Activated T-cell treated with anti-CD3 and anti-CD28 coated beads, Interleukin-2, amount 50 U/mL, for 72 hours (primary cell): ENCODE measurements around the gene COL18A1. TPM values are rescaled to one million over a fixed set of nuclear protein-coding genes. Genes with fewer than 3 reads are reported as not detected.
"Not testable (repeated sequence)": the region's sequence is repeated elsewhere in the genome, so short reads cannot be mapped to it uniquely, and the experiment has no call there.

Experiments
- ATAC-seq, 2 donors: fragments of 150-1000 bp; cut with Tn5 transposase; replicated peaks in 1 of 2; 2 replicates each; pipeline ENCODE4 v1.10.0; 2021; ENCODE audit warnings: moderate library complexity in 2 of 2, mild to moderate bottlenecking in 1 of 2
- DNase-seq, 2 donors: peaks; one replicate each; pipeline ENCODE4 v3.0.0; 2021 to 2022; ENCODE audit warnings: mixed read lengths in 1 of 2
- H3K27ac Mint-ChIP-seq: one replicate; pipeline ENCODE4 v1.8.0; 2022; ENCODE audit warnings: mild to moderate bottlenecking, moderate library complexity, mixed read lengths
- H3K27me3 Mint-ChIP-seq: one replicate; pipeline ENCODE4 v1.8.0; 2022; ENCODE audit warnings: low read depth, mixed read lengths
- H3K36me3 Mint-ChIP-seq, 2 donors: one replicate each; pipeline ENCODE4 v1.8.0; 2022; ENCODE audit warnings: mixed read lengths in 2 of 2, mild to moderate bottlenecking in 1 of 2; ENCODE audit not compliant: insufficient read depth in 2 of 2
- H3K4me1 Mint-ChIP-seq: one replicate; pipeline ENCODE4 v1.8.0; 2022; ENCODE audit warnings: low read depth, mixed read lengths
- H3K4me3 Mint-ChIP-seq, 2 donors: one replicate each; pipeline ENCODE4 v1.8.0; 2022; ENCODE audit warnings: mild to moderate bottlenecking in 2 of 2, mixed read lengths in 2 of 2, moderate library complexity in 2 of 2
- H3K9me3 Mint-ChIP-seq, 2 donors: one replicate each; pipeline ENCODE4 v1.8.0; 2022; ENCODE audit warnings: mixed read lengths in 2 of 2
- total RNA-seq, 2 donors: library from RNA; stranded (reverse); gene quantifications; one replicate each; pipeline ENCODE4 v1.2.3, GENCODE V29; 2022

COL18A1 gene
- total RNA-seq, 2 donors from 2014 or later, result 4.9 to 7.5 TPM

DNA sequence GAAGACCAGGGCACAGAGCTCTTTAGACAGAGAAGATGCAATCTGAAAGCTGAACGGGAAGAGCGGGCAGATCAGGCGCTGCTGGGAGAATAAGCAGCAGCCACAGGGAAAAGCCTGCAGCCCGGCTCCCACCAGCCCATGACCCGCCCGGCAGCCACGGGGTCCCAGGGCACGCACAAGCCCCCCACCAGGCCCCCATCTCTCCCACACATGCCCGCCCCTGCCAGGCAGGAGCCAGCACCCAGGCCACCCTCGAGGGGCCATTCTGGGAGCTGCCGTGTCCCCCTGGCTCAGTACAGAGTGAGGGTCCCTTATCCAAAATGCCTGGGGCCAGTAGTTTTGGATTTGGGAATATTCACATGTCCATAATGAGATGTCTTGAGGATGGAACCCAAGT, 120.9 kb downstream of the COL18A1 start:
- Mint-ChIP-seq H3K4me1 (no peaks in the 10 kb centered on the region), H3K36me3 (peaks cover 13 to 32% of the 10 kb centered on the region in 2 donors), H3K27me3 (no peaks in the 10 kb centered on the region), H3K4me3 (no peak overlapping the region), H3K27ac (no peak overlapping the region), H3K9me3 (peaks cover under 1 to 9% of the 10 kb centered on the region in 2 donors)
- ATAC-seq (no peak), DNase-seq (no peak)

DNA sequence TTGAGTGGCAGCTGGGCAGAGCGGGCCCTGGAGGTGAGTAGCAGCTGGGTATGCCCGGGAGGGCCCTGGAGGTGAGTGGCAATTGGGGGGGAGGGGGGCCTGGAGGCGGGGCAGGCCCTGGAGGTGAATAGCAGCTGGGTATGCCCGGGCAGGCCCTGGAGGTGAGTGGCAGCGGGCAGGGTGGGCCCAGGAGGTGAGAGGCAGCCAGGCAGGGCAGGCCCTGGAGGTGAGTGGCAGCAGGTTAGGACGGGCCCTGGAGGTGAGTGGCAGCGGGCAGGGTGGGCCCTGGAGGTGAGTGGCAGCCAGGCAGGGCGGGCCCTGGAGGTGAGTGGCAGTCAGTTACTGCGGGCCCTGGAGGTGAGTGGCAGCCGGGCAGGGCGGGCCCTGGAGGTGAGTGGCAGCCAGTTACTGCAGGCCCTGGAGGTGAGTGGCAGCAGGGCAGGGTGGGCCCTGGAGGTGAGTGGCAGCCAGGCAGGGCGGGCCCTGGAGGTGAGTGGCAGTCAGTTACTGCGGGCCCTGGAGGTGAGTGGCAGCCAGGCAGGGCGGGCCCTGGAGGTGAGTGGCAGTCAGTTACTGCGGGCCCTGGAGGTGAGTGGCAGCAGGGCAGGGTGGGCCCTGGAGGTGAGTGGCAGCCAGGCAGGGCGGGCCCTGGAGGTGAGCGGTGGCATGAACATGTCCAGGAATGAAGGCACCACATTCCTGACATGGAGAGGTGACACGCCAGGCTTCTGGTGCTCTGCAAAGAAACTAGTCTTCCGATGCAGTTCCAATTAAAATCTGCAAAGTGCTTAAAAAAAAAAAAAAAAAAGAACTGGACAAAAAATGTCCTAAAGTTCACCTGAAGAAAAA, 122.4 kb downstream of the COL18A1 start:
- H3K27ac Mint-ChIP-seq, result not testable (repeated sequence)

DNA sequence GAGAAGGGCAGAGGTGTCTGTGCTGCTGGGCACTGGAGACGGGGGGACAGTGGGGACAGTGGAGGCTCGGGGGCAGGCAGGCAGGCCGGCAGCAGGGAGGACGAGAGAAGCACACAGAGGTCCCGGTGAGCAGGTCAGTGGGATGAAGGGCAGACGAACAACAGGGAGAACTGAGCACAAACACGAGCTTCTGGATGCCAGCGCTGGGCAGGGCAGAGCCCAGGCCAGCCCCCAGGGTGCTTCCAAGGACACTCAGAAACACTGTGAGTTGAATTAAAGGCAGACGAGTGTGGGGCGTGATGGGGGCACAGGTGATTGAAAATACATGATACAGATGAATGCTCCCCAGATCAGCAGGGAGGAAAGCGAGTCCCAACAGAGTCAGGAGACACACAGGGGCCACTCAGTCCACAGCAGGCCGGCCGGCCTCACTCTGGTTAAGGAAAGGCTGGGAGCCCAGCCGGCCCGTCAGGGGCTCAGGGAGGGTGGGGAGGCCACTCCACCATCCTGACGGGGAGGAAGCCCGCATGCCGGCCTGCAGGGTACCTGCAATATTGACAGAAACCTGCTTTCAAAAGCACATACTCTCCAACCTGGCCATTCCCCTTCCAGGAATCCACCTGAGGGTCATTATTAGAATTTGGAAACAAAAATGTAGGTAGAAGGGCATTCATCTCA, 123.2 kb downstream of the COL18A1 start:
- peaks cover 0 to 11% of the 10 kb centered on the region in 2 donors for H3K36me3 Mint-ChIP-seq
- H3K4me3 Mint-ChIP-seq, result no peak overlapping the region
- H3K4me1 Mint-ChIP-seq, result peaks cover 6% of the 10 kb centered on the region
- H3K27ac Mint-ChIP-seq, result no peak overlapping the region
- no peaks in the 10 kb centered on the region for H3K27me3 Mint-ChIP-seq
- DNase-seq, result no peak
- ATAC-seq, result no peak
- H3K9me3 Mint-ChIP-seq, result no peaks in the 10 kb centered on the region

More for the DNA sequence above, 122.4 kb downstream of the COL18A1 start:
- H3K4me3 Mint-ChIP-seq, ATAC-seq, H3K27me3 Mint-ChIP-seq, DNase-seq, H3K9me3 Mint-ChIP-seq, H3K4me1 Mint-ChIP-seq: not testable (repeated sequence)
- peaks cover 6 to 17% of the 10 kb centered on the region in 2 donors for H3K36me3 Mint-ChIP-seq

DNA sequence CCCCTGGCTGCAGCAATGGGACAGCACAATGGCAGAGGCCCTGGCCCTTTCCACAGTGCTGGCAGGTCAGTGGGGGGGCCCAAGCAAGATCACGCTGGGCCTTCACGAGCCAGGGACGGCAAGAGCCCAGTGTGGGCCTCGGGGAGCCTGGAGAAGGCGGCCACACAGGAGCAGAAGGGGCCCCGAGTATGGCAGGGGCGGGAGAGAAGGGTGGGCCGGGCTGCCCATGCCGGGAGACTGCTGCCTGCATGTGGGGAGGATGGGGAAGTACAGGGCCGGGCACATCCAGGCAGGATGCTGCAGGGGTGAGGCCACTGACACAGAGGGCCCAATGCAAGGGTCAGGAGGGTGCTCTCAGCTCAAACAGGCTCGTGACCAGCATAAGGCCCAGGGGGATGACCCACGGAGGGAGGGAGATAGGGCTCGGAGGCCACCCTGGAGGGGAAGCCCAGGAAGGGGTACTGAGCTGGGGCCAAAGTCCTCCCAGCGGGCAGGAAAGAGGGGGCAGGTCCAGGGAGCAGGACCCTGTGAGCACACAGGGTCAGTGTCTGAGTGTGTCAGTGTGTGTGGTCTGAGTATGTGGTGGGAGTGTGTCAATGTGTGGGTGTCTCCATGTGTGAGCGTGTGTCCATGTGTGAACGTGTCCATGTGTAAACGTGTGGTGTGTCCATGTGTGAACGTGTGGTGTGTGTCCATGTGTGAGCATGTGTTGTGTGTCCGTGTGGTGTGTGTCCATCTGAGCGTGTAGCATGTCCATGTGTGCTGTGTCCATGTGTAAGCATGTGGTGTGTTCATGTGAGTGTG, 124.2 kb downstream of the COL18A1 start:
- Mint-ChIP-seq H3K9me3 (no peaks in the 10 kb centered on the region), H3K36me3 (peaks cover 0 to 8% of the 10 kb centered on the region in 2 donors), H3K27me3 (no peaks in the 10 kb centered on the region), H3K4me3 (no peak overlapping the region), H3K27ac (no peak overlapping the region), H3K4me1 (peaks cover 6% of the 10 kb centered on the region)
- DNase-seq, result no peak
- no peak for ATAC-seq

DNA sequence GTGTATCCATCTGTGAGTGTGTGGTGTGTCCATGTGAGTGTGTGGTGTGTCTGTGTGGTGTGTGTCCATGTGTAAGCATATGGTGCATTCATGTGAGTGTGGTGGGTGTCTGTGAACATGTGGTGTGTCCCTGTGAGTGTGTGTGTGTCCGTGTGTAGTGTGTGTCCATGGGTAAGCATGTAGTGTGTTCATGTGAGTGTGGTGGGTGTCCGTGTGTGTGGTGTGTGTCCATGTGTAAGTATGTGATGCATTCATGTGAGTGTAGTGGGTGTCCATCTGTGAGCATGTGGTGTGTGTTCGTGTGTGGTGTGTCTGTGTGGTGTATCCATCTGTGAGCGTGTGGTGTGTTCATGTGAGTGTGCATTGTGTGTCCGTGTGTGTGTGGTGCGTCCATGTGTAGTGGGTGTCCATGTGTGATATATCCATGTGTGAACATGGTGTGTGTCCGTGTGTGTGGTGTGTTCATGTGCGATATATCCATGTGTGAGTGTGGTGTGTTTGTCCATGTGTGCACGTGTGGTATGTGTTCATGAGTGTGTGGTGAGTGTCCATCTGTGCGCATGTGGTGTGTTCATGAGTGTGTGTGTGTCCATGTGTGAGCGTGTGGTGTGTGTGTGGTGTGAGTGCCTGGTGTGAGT, 124.9 kb downstream of the COL18A1 start:
- Mint-ChIP-seq H3K4me3 (no peak overlapping the region), H3K4me1 (peaks cover 6% of the 10 kb centered on the region), H3K27ac (no peak overlapping the region), H3K9me3 (no peaks in the 10 kb centered on the region), H3K27me3 (no peaks in the 10 kb centered on the region), H3K36me3 (peaks cover 0 to 8% of the 10 kb centered on the region in 2 donors)
- no peak for DNase-seq
- no peak for ATAC-seq

DNA sequence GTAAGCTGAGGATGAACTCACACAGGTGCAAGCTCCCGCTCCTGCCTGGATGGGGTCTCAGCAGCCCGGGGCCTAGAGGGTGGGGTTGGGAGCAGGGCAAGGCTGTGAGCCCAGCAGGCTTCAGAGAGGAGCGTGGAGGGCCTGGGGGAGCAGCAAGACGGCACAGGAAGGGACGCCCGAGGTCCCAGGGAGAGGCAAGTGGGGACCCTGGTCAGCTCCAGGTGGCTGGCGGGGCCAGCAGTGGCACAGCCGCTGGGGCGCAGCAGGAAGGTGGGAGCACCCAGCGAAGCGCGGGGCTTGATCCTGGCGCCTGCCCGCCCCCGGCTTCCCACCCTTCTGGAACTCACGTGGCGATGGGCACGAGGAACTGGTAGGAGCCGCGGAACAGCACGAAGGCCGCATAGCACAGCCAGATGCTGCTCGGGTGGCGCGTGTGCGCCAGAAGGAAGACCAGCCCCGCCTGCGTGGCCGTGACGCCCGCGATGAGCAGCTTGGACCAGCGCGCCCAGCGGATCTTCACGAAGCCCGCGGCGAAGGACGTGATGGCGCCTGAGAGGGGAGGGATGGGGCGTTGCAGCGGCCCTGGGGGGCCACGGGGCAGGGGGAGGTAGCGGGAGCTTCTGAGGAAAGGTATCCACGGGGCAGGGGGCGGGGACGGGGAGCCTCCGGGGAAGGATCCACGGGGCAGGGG, 125.6 kb downstream of the COL18A1 start:
- Mint-ChIP-seq H3K4me3 (no peak overlapping the region), H3K36me3 (peaks cover 0 to 8% of the 10 kb centered on the region in 2 donors), H3K9me3 (no peaks in the 10 kb centered on the region)

DNA sequence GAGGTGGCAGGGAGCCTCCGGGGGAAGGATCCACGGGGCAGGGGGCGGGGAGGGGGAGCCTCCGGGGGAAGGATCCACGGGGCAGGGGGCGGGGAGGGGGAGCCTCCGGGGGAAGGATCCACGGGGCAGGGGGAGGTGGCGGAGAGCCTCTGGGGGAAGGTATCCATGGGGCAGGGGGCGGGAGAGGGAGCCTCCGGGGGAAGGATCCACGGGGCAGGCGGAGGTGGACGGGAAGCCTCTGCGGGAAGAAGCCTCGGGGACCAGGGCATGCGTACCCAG, 126.1 kb downstream of the COL18A1 start:
- not testable (repeated sequence) for H3K9me3 Mint-ChIP-seq, H3K4me3 Mint-ChIP-seq, H3K4me1 Mint-ChIP-seq, ATAC-seq, H3K36me3 Mint-ChIP-seq, DNase-seq, H3K27ac Mint-ChIP-seq, H3K27me3 Mint-ChIP-seq

More for the DNA sequence above, 125.6 kb downstream of the COL18A1 start:
- Mint-ChIP-seq H3K4me1 (peaks cover 6% of the 10 kb centered on the region), H3K27me3 (no peaks in the 10 kb centered on the region), H3K27ac (no peak overlapping the region)
- no peak for ATAC-seq
- DNase-seq, result no peak

DNA sequence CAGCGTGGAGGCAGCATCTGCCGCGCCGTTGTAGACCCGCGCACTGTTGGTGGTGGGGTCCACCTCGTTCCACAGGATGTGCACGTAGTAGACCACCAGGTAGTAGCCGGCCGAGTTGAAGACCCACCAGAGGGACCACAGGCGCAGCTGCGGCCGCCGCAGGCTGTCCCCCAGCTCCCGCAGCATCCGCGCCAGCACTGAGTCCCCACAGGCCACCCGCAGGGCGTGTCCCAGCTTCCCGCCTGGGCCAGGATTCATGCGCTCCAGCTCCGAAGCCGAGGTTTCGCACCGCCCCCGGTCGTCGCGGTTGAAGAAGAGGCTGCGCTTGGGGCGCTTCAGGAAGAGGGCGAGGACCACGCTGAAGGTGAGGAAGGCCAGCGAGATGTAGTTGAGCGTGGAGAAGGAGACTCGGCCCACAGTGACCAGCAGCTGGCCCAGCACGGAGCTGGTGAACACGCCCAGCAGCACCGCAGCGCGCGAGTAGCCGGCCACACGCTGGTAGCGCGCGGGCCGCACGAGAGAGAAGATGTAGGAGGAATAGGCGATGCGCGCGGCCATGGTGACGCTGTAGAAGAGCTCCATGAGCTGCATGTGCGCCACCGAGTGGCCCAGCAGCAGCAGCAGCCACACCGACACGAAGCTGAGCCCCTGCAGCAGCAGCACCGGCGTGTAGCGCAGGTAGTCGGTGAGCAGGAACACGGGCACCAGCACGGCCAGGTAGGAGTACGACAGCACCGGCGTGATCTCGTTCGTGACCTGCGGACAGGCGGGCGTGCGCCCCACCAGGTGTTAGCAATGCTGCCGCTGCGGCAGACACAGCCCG, 126.6 kb downstream of the COL18A1 start:
- Mint-ChIP-seq H3K27me3 (no peaks in the 10 kb centered on the region), H3K27ac (no peak overlapping the region), H3K36me3 (peaks cover 0 to 9% of the 10 kb centered on the region in 2 donors), H3K9me3 (no peaks in the 10 kb centered on the region), H3K4me3 (no peak overlapping the region), H3K4me1 (peaks cover 6% of the 10 kb centered on the region)
- ATAC-seq (no peak), DNase-seq (no peak)

DNA sequence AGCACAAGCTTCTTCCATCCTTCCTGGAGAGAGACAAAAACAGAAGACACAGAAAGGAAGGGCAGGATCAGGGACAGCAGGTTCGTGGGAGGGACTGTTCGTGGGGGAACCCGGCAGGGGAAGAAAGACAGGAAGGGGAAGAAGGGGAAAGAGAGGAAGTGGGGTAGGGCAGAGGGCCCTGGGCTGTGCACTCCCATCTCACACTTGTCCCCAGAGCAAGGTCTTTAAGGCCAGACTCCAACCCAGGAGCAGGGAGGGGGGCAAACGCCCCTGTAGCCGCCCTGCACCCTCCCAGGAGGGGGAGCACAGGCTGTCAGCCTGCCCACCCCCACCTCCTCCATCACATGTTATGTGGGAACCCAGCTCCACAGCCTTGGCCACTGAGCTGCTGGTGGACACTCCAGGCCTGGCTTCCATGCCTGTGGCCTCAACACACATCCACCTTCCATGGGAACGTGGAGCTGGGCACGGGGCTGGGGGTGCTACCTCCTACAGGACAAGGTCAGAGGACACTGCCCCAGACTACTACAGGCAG, 127.9 kb downstream of the COL18A1 start:
- Mint-ChIP-seq H3K4me1 (peaks cover 6% of the 10 kb centered on the region), H3K9me3 (no peaks in the 10 kb centered on the region), H3K27ac (peak overlapping the region; percentile 61), H3K36me3 (peaks cover 0 to 3% of the 10 kb centered on the region in 2 donors), H3K4me3 (no peak overlapping the region), H3K27me3 (no peaks in the 10 kb centered on the region)
- DNase-seq, result no peak
- no peak for ATAC-seq

DNA sequence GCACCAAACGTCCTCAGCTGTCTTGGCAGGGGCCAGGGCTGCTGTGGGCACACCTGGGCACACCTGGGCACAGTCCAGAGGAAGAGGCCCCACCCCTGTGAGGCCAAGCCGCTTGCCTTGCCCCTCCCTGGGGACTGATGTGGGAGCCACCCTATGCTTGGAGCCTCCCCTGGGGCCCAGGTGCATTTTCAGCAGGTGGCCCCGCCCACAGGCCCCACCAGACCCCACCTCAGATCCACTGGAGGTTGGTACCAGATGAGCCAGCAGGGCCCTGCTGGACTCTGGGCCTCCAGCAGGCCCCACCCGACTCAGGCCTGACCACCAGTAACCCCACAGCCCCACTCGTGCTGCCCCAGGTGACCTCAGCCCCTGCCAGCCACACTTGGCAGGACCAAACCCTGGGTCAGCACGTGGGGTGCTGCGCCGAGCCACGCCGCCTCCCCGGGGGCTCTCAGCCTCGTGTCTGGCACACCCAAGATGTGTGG, 128.4 kb downstream of the COL18A1 start:
- no peak for ATAC-seq
- DNase-seq, result no peak
- Mint-ChIP-seq H3K4me1 (peaks cover 6% of the 10 kb centered on the region), H3K9me3 (no peaks in the 10 kb centered on the region), H3K4me3 (no peak overlapping the region), H3K27ac (no peak overlapping the region), H3K27me3 (no peaks in the 10 kb centered on the region), H3K36me3 (peaks cover 0 to 2% of the 10 kb centered on the region in 2 donors)

DNA sequence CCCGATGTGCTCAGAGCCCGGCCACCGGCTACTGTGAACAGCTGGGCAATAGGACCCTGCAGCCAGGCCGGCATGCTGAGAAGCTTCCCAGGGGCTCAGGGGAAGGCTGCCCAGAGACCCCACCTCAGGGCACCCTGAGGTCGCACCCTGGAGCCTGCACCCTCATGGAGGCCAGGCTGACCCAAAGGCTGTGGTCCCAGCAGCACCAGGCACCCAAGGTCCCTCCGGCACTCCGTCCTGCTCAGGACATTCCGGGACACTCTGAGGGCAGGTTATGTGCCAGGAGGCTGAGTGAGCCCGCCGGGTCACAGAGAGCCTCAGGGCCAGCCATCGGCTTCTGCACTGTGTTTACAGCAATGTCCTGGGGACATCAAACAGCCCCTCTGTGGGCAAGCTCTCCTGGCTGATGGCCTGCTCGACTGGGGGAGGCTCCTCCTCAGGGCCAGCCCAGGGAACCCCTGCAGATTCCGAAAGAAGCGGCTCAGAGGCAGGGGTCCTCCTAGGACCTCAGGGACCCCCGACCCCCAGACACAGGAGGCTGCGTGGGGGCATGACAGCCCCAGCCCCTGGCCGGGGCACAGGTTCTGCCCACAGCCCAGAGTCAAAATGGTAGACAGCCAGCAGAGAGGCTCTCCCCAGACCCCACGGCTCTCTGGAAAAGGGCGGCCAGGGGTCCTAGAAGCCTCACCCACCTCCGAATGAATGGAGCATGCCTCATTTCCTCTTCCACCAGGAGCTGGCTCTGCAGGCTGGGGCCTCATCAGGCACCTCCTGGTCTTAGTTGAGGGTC, 129.1 kb downstream of the COL18A1 start:
- no peak overlapping the region for H3K4me3 Mint-ChIP-seq
- no peak for DNase-seq

More for the DNA sequence above, 129.1 kb downstream of the COL18A1 start:
- no peaks in the 10 kb centered on the region for H3K27me3 Mint-ChIP-seq
- H3K27ac Mint-ChIP-seq, result no peak overlapping the region
- H3K36me3 Mint-ChIP-seq, result peaks cover 0 to 2% of the 10 kb centered on the region in 2 donors
- ATAC-seq, result no peak
- no peaks in the 10 kb centered on the region for H3K9me3 Mint-ChIP-seq
- H3K4me1 Mint-ChIP-seq, result peaks cover 6% of the 10 kb centered on the region
